HepG2 (cell line): ENCODE results near the gene ARSB. TPM values are rescaled to one million over a fixed set of nuclear protein-coding genes. Genes with fewer than 3 reads are reported as not detected.
A peak's percentile ranks its signal among the peaks of the same experiment; 100 is the strongest.

Source experiments
- ATAC-seq: fragments of 200-7000 bp; cut with Tn5 transposase; 3 replicates; pipeline ENCODE4 v1.9.1; 2020; ENCODE audit warnings: mild to moderate bottlenecking, moderate library complexity
- BruUV-seq: library from RNA; stranded (reverse); fragments of 400-500 nt; replicated peaks from 2 replicates; lab custom pipeline; 2021; lab: Mats Ljungman, UMichigan
- CTCF ChIA-PET: fragments of 300-600 bp; formaldehyde crosslinking; extraction: SDS; loops from one replicate; lab custom pipeline; 2021; ENCODE audit warnings: low total read pairs, inconsistent platforms, low intra/inter-chr PET ratio; lab: Yijun Ruan, JAX
- POLR2A ChIA-PET: fragments of 350-600 bp; sonication (Branson Sonifier 250); formaldehyde crosslinking; loops from one replicate; lab custom pipeline; 2020; ENCODE audit warnings: antibody characterized with exemption, inconsistent platforms; lab: Yijun Ruan, JAX
- DNase-seq: peaks from one replicate; pipeline ENCODE4 v3.0.0-alpha.2; 2015; ENCODE audit warnings: low spot score
- FAIRE-seq: peaks from 3 replicates; lab custom pipeline; 2011; peaks lifted over from hg19 to GRCh38; lab: Jason Lieb, UNC
- H2AFZ ChIP-seq: one replicate; pipeline ENCODE4 v1.6.1; 2011; ENCODE audit warnings: low read length, inconsistent platforms
- H3K27ac ChIP-seq: fragments of 300-600 bp; 3 replicates; pipeline ENCODE4 v1.8.0; 2011; ENCODE audit warnings: mixed run types, mild to moderate bottlenecking, mixed read lengths, low read length, inconsistent platforms; ENCODE audit not compliant: insufficient read depth; ENCODE audit errors: extremely low read length
- H3K27me3 ChIP-seq, 2 experiments: fragments of 200-600 bp in 1 of 2; 2 replicates in 1 of 2; 3 replicates in 1 of 2; pipeline versions ENCODE4 v1.6.0 to v1.8.0; 2011; ENCODE audit warnings: low read length in 2 of 2, mild to moderate bottlenecking in 2 of 2, moderate library complexity in 2 of 2, inconsistent platforms in 1 of 2; ENCODE audit not compliant: insufficient read depth in 2 of 2, control insufficient read depth in 1 of 2
- H3K36me3 ChIP-seq, 2 experiments: fragments of 200-600 bp in 1 of 2; replicated peaks in 1 of 2; 2 replicates in 1 of 2; 3 replicates in 1 of 2; pipeline versions ENCODE4 v1.5.1 to v1.8.0; 2011; ENCODE audit warnings: low read length in 2 of 2, inconsistent platforms in 1 of 2; ENCODE audit not compliant: insufficient read depth in 2 of 2, control insufficient read depth in 1 of 2
- H3K4me1 ChIP-seq: 2 replicates; pipeline ENCODE4 v1.5.1; 2012; ENCODE audit warnings: low read length, inconsistent platforms; ENCODE audit not compliant: insufficient read depth
- H3K4me2 ChIP-seq: 2 replicates; pipeline ENCODE4 v1.6.0; 2011; ENCODE audit warnings: low read depth, low read length, inconsistent platforms
- H3K4me3 ChIP-seq, 3 experiments: fragments of 200-600 bp in 1 of 3; sonication (generic), shearing (Covaris generic) in 1 of 3; replicated peaks in 1 of 3; 2 replicates each; pipeline ENCODE4 v1.5.1; 2011 to 2016; ENCODE audit warnings: low read length in 3 of 3, inconsistent platforms in 2 of 3, low read depth in 2 of 3, mild to moderate bottlenecking in 2 of 3, control low read depth in 1 of 3, mixed read lengths in 1 of 3; ENCODE audit not compliant: insufficient read depth in 1 of 3
- H3K79me2 ChIP-seq: one replicate; pipeline ENCODE4 v1.6.1; 2011; ENCODE audit warnings: low read length, inconsistent platforms; ENCODE audit not compliant: insufficient read depth
- H3K9ac ChIP-seq: 2 replicates; pipeline ENCODE4 v1.6.0; 2011; ENCODE audit warnings: mild to moderate bottlenecking, low read depth, low read length, inconsistent platforms; ENCODE audit not compliant: insufficient read depth
- H3K9me3 ChIP-seq: 2 replicates; pipeline ENCODE4 v1.5.1; 2012; ENCODE audit warnings: mild to moderate bottlenecking, low read length
- H4K20me1 ChIP-seq: 2 replicates; pipeline ENCODE4 v1.6.0; 2011; ENCODE audit warnings: inconsistent platforms, mild to moderate bottlenecking, low read length, moderate library complexity; ENCODE audit not compliant: insufficient read depth
- KDM2A ChIP-seq: sonication (generic); formaldehyde crosslinking; IDR thresholded peaks from 2 replicates; pipeline ENCODE4 v1.4.0; 2020; ENCODE audit warnings: low read depth, missing genetic modification reagents, borderline replicate concordance
- PHF21A ChIP-seq: sonication (generic); formaldehyde crosslinking; IDR thresholded peaks from 2 replicates; pipeline ENCODE4 v1.5.0; 2020; ENCODE audit warnings: mild to moderate bottlenecking, missing genetic modification reagents
- PTBP1 ChIP-seq: fragments of 200-400 bp; formaldehyde crosslinking; IDR thresholded peaks from 2 replicates; pipeline ENCODE4 v1.6.1; 2018; ENCODE audit warnings: low read length, low read depth; ENCODE audit not compliant: poor library complexity, severe bottlenecking
- RCOR2 ChIP-seq: IDR thresholded peaks from 2 replicates; pipeline ENCODE4 v1.6.1; 2016; ENCODE audit warnings: missing biosample characterization, missing genetic modification reagents
- SALL1 ChIP-seq: sonication (generic); formaldehyde crosslinking; IDR thresholded peaks from 2 replicates; pipeline ENCODE4 v1.8.0; 2022; ENCODE audit warnings: mild to moderate bottlenecking, missing genetic modification reagents
- SALL2 ChIP-seq: sonication (generic); formaldehyde crosslinking; IDR thresholded peaks from 2 replicates; pipeline ENCODE4 v1.8.1; 2023; ENCODE audit warnings: mild to moderate bottlenecking, missing genetic modification reagents, inconsistent platforms
- TARDBP ChIP-seq: sonication (generic); formaldehyde crosslinking; IDR thresholded peaks from 2 replicates; pipeline ENCODE4 v1.8.0; 2022; ENCODE audit warnings: mild to moderate bottlenecking, missing genetic modification reagents
- TCF7L2 ChIP-seq: IDR thresholded peaks from 2 replicates; pipeline ENCODE4 v1.6.1; 2011; ENCODE audit warnings: mild to moderate bottlenecking, low read depth, low read length, moderate library complexity
- ZBTB21 ChIP-seq: sonication (generic); formaldehyde crosslinking; IDR thresholded peaks from 2 replicates; pipeline ENCODE4 v1.4.0; 2020; ENCODE audit warnings: missing genetic modification reagents
- ZFP1 ChIP-seq: IDR thresholded peaks from 2 replicates; pipeline ENCODE4 v1.6.1; 2016
- ZFP62 ChIP-seq: sonication (generic); formaldehyde crosslinking; IDR thresholded peaks from 2 replicates; pipeline ENCODE4 v1.4.0; 2020; ENCODE audit warnings: missing genetic modification reagents
- ZNF160 ChIP-seq: sonication (generic); formaldehyde crosslinking; IDR thresholded peaks from 2 replicates; pipeline ENCODE4 v1.8.0; 2022; ENCODE audit warnings: mild to moderate bottlenecking, inconsistent platforms, missing genetic modification reagents
- ZNF296 ChIP-seq: sonication (generic); formaldehyde crosslinking; conservative IDR thresholded peaks from 2 replicates; pipeline ENCODE4 v1.5.0; 2020; ENCODE audit warnings: mild to moderate bottlenecking, missing genetic modification reagents
- ZNF326 ChIP-seq: sonication (generic); formaldehyde crosslinking; IDR thresholded peaks from 2 replicates; pipeline ENCODE4 v1.4.0; 2020; ENCODE audit warnings: missing genetic modification reagents, borderline replicate concordance
- ZNF7 ChIP-seq: IDR thresholded peaks from 2 replicates; pipeline ENCODE4 v1.6.1; 2016; ENCODE audit warnings: missing biosample characterization, missing genetic modification reagents
- ZSCAN29 ChIP-seq: sonication (generic); formaldehyde crosslinking; conservative IDR thresholded peaks from 2 replicates; pipeline ENCODE4 v1.4.0; 2020; ENCODE audit warnings: mild to moderate bottlenecking, missing genetic modification reagents
- WGBS: methylation state at CpG from one replicate; pipeline ENCODE4 v1.1.6; 2017; ENCODE audit warnings: low lambda C conversion rate; 5-methylcytosine and 5-hydroxymethylcytosine counted together
- in situ Hi-C: cut with HindIII; loops from 2 replicates; pipeline ENCODE4 v1.10.0; 2017; ENCODE audit warnings: low pct_unique_long_range_greater_than_20kb; ENCODE audit not compliant: extremely low pct_ligation_motif_present
- intact Hi-C: fragments of 100-400 bp; cut with micrococcal nuclease; formaldehyde crosslinking; loops from one replicate; pipeline ENCODE4 v1.10.0; 2022; ENCODE audit not compliant: unreplicated experiment
- polyA plus RNA-seq, 8 experiments: library from polyadenylated mRNA; depleted of rRNA in 3 of 8; stranded (reverse) in 7 of 8; unstranded in 1 of 8; fragments of >200 nt; fragmentation: Illumina TruSeq in 4 of 8; extraction: Trizol in 4 of 8; gene quantifications; 2 replicates each; pipeline versions ENCODE4 v1.2.1 to v1.2.3, GENCODE V29; 2011 to 2016; ENCODE audit warnings: low read depth in 4 of 8, missing spikeins in 1 of 8, mixed read lengths in 1 of 8; ENCODE audit not compliant: insufficient read depth in 1 of 8
- total RNA-seq, 5 experiments: library from RNA; depleted of rRNA; stranded (reverse); fragments of >200 nt; fragmentation: Illumina TruSeq; extraction: Trizol; gene quantifications; 2 replicates each; pipeline ENCODE4 v1.2.3, GENCODE V29; 2016; ENCODE audit warnings: low read depth in 1 of 5
- TF ChIP-seq, protein P1 (sequence below): sonication (generic); formaldehyde crosslinking; IDR thresholded peaks from 2 replicates; pipeline ENCODE4 v1.4.0; 2020; ENCODE audit warnings: missing genetic modification reagents

ARSB gene
- total and polyA plus RNA-seq, 2 of the 13 experiments (the other 11 are each of a cell fraction or from before 2014, with no cell fraction given) = 52.6 to 66.4 TPM

DNA sequence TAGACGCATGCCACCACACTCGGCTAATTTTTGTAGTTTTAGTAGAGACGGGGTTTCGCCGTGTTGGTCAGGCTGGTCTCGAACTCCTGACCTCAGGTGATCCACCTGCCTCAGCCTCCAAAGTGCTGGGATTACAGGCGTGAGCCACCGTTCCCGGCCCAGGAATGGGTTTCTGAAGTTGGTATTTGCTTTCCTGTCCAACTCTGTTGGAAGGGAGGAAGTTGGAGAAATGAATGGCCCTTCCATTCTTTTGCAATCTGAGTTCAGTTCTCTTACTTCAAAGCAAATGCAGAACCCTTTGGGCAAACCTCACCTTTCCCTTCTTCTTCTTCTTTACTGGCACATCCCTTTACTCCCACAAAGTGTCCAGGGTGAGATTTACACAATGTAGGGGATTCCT is 1.9 kb downstream of the ARSB start (continued):
- 0 out of 2 replicates have a peak, but pooled peaks have one; percentile 45 for TF ChIP-seq TARDBP (CRISPR knock-in tag)
- TF ChIP-seq RCOR2 (CRISPR knock-in tag) = peak; percentile 53; the same call in 1 of the 2 replicates

DNA sequence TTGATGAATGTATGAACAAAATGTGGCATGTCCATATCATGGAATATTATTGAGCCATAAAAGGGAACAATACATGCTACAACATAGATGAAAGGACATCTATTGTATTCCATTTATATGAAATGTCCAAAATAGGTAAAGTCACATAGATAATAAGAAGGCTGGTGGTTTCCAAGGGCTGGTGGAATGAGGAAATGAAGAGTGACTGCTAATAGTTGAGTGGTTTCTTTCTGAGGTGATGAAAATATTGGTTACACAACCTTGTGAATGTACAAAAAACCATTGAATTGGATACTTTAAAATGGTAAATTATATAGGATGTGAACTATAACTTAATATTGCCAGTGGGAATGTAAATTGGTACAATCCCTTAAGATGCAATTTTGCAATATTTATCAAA is 5.2 kb downstream of the ARSB start:
- Histone ChIP-seq H3K79me2 (peaks cover 73% of the 10 kb centered on the region), H3K27ac (peak overlapping the region; percentile 59), H3K9me3 (no peaks in the 10 kb centered on the region), H3K9ac (no peak overlapping the region; the same call in 1 of the 2 replicates), H3K4me2 (peak overlapping the region; percentile 48), H3K4me1 (peaks cover 83% of the 10 kb centered on the region)
- no peak for FAIRE-seq
- POLR2A ChIA-PET = no interaction called here
- CTCF ChIA-PET = no interaction called here
- TF ChIP-seq ZNF326 (CRISPR knock-in tag) = no peak
- TF ChIP-seq, all 625 proteins: peak for 0
- in situ Hi-C loops = no loop called here
- H4K20me1 ChIP-seq = peaks cover 3% of the 10 kb centered on the region; the same call in 1 of the 2 replicates
- peaks cover 2% of the 10 kb centered on the region in 2 experiments; a peak in 3 of 5 replicates for H3K36me3 ChIP-seq
- intact Hi-C loops = loop anchor here (10.0 kb wide), 1 partner anchor 335 kb away; the partner anchor contains the start of gene LHFPL2
- H3K4me3 ChIP-seq = peak overlapping the region in 1 of 3 experiments; percentile 9; a peak in 1 of 6 replicates
- no peak overlapping the region for H2AFZ ChIP-seq
- DNase-seq (no peak), ATAC-seq (no peak)
- BruUV-seq = no TSS peak
- no peaks in the 10 kb centered on the region; a peak in 1 of 5 replicates for H3K27me3 ChIP-seq

DNA sequence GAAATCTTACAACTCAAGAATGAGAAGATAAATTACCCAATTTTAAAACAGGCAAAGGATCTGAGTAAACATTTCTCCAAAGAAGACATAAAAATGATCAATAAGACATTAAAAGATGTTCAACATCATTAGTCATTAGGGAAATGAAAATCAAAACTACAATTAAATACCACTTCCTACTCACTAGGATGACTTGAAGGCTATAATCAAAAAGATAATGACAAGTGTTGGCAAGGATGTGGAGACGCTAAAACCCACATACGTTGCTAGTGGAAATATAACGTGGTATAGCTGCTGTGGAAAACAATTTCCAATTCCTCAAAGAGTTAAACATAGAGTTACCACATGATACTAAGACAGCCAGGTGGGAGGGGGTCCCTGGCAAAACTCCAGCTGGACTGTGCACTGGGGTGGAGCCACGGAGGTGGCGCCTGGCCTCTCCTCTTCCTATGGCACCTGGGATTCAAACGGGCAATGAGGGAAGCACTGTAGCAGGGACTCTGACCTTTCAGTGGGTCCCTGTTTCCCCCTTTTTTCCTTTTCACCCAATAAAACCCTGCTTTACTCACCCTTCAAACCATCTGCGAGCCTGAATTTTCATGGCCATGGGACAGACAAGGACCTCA is 5.9 kb downstream of the ARSB start:
- peak overlapping the region in 1 of 3 experiments; percentile 9; a peak in 1 of 6 replicates for H3K4me3 ChIP-seq
- in situ Hi-C loops = no loop called here
- H3K9me3 ChIP-seq = no peaks in the 10 kb centered on the region
- H3K4me1 ChIP-seq = peaks cover 89% of the 10 kb centered on the region
- H3K36me3 ChIP-seq = peaks cover 2 to 8% of the 10 kb centered on the region in 2 experiments; a peak in 3 of 5 replicates
- no peak overlapping the region for H2AFZ ChIP-seq
- peak overlapping the region; percentile 59 for H3K27ac ChIP-seq
- intact Hi-C loops = no loop called here
- H3K27me3 ChIP-seq = no peaks in the 10 kb centered on the region
- BruUV-seq = no TSS peak
- H3K9ac ChIP-seq = no peak overlapping the region; the same call in 1 of the 2 replicates
- peaks cover 3% of the 10 kb centered on the region; the same call in 1 of the 2 replicates for H4K20me1 ChIP-seq
- H3K4me2 ChIP-seq = peak overlapping the region; percentile 48
- H3K79me2 ChIP-seq = peaks cover 79% of the 10 kb centered on the region
- DNase-seq = peak; percentile 81
- WGBS = 19% methylated on average over 6 of the region's 7 CpGs
- peak; percentile 89 for FAIRE-seq
- ChIA-PET POLR2A (no interaction called here), CTCF (no interaction called here)
- peak; percentile 63 for ATAC-seq
- no peak for TF ChIP-seq SALL2 (CRISPR knock-in tag)
- TF ChIP-seq KDM2A (CRISPR knock-in tag) = no peak
- TF ChIP-seq SALL1 = peak; percentile 89
- no peak for TF ChIP-seq ZFP1 (CRISPR knock-in tag)
- no peak for TF ChIP-seq ZBTB21 (CRISPR knock-in tag)
- TF ChIP-seq PHF21A (CRISPR knock-in tag) = peak; percentile 31; the same call in 1 of the 2 replicates
- TF ChIP-seq ZNF160 = no peak
- TF ChIP-seq ZSCAN29 (CRISPR knock-in tag) = no peak
- no peak for TF ChIP-seq PTBP1
- TF ChIP-seq ZNF296 (CRISPR knock-in tag) = no peak
- TF ChIP-seq ZFP62 (CRISPR knock-in tag) = no peak
- no peak for TF ChIP-seq TCF7L2
- TF ChIP-seq, protein P1, sequence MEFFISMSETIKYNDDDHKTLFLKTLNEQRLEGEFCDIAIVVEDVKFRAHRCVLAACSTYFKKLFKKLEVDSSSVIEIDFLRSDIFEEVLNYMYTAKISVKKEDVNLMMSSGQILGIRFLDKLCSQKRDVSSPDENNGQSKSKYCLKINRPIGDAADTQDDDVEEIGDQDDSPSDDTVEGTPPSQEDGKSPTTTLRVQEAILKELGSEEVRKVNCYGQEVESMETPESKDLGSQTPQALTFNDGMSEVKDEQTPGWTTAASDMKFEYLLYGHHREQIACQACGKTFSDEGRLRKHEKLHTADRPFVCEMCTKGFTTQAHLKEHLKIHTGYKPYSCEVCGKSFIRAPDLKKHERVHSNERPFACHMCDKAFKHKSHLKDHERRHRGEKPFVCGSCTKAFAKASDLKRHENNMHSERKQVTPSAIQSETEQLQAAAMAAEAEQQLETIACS (CRISPR knock-in tag) = no peak
- TF ChIP-seq ZNF7 (CRISPR knock-in tag) = peak; percentile 96
